Spleen (tissue), 13 donors: ENCODE data around the gene NOXRED1. TPM values are rescaled to one million over a fixed set of nuclear protein-coding genes. Genes with fewer than 3 reads are reported as not detected.

Source experiments
- DNase-seq: peaks from one replicate; pipeline ENCODE4 v3.0.0-alpha.2; 2020
- H3K27ac ChIP-seq, 8 donors: fragments of 200-600 bp; sonication (generic) in 7 of 8; 1 replicate in 4 of 8; 2 replicates in 4 of 8; pipeline versions ENCODE4 v1.5.0 to v1.8.0; 2016 to 2021; ENCODE audit warnings: inconsistent platforms in 4 of 8, mild to moderate bottlenecking in 4 of 8, moderate library complexity in 1 of 8
- H3K27me3 ChIP-seq, 7 donors: fragments of 200-600 bp; sonication (generic) in 6 of 7; replicated peaks in 1 of 7; 1 replicate in 4 of 7; 2 replicates in 3 of 7; pipeline versions ENCODE4 v1.5.0 to v1.8.0; 2016 to 2021; ENCODE audit warnings: inconsistent platforms in 3 of 7, mild to moderate bottlenecking in 1 of 7
- H3K36me3 ChIP-seq, 6 donors: fragments of 200-600 bp; sonication (generic) in 5 of 6; 1 replicate in 4 of 6; 2 replicates in 2 of 6; pipeline versions ENCODE4 v1.5.0 to v1.8.0; 2016 to 2021; ENCODE audit warnings: inconsistent platforms in 2 of 6
- H3K4me1 ChIP-seq, 6 donors: fragments of 200-600 bp; sonication (generic) in 5 of 6; 1 replicate in 3 of 6; 2 replicates in 3 of 6; pipeline versions ENCODE4 v1.5.0 to v1.8.0; 2016 to 2021; ENCODE audit warnings: inconsistent platforms in 3 of 6
- H3K4me3 ChIP-seq, 8 donors: fragments of 200-600 bp; sonication (generic) in 7 of 8; 1 replicate in 4 of 8; 2 replicates in 4 of 8; pipeline versions ENCODE4 v1.5.0 to v1.8.0; 2016 to 2021; ENCODE audit warnings: inconsistent platforms in 4 of 8, mild to moderate bottlenecking in 4 of 8, moderate library complexity in 2 of 8
- H3K9me3 ChIP-seq, 8 donors: fragments of 200-600 bp; sonication (generic) in 7 of 8; 1 replicate in 4 of 8; 2 replicates in 4 of 8; pipeline versions ENCODE4 v1.5.0 to v1.8.0; 2016 to 2021; ENCODE audit warnings: inconsistent platforms in 4 of 8
- CTCF ChIP-seq, 11 experiments: fragments of 200-600 bp in 7 of 11; fragments of 450-650 bp in 4 of 11; sonication (generic) in 4 of 11; IDR thresholded peaks in 8 of 11; conservative IDR thresholded peaks in 3 of 11; 1 replicate in 7 of 11; 2 replicates in 4 of 11; pipeline versions ENCODE4 v1.4.0 to v1.8.0; 2016 to 2021; ENCODE audit warnings: antibody characterized with exemption in 11 of 11, inconsistent platforms in 4 of 11, mild to moderate bottlenecking in 1 of 11
- POLR2A ChIP-seq, 3 donors: fragments of 450-650 bp; IDR thresholded peaks; one replicate each; pipeline ENCODE4 v1.5.1; 2017; ENCODE audit warnings: antibody characterized with exemption in 3 of 3, mild to moderate bottlenecking in 1 of 3
- POLR2AphosphoS5 ChIP-seq, 3 donors: sonication (generic); formaldehyde crosslinking; IDR thresholded peaks; one replicate each; pipeline ENCODE4 v1.5.1; 2017; ENCODE audit warnings: antibody characterized with exemption in 3 of 3
- WGBS, 5 donors: extraction: QIAGEN DNeasy Blood & Tissue Kit in 3 of 5; methylation state at CpG; one replicate each; pipeline versions ENCODE4 v1.1.5 to v1.1.7; 2013 to 2018; 5-methylcytosine and 5-hydroxymethylcytosine counted together
- intact Hi-C: fragments of 100-400 bp; cut with DNase I; formaldehyde crosslinking; loops from one replicate; pipeline ENCODE4 v1.15.0; 2023; ENCODE audit warnings: low total_unique reads
- long read RNA-seq, 2 donors: transcript quantifications; one replicate each; lab custom pipeline, GENCODE V29; 2026
- polyA plus RNA-seq, 3 donors: library from polyadenylated mRNA; stranded (reverse); fragments of 200-250 nt; gene quantifications; one replicate each; pipeline ENCODE4 v1.2.1, GENCODE V29; 2013
- total RNA-seq, 7 donors: library from RNA; depleted of rRNA in 3 of 7; stranded (reverse); fragments of >200 nt in 3 of 7; fragmentation: NEBNext Ultra II Directional in 4 of 7; extraction: Animal tissue kit (Norgen Biotek cat#: 25700) in 4 of 7; gene quantifications; one replicate each; pipeline versions ENCODE4 v1.1.0 to v1.2.1, GENCODE V29; 2016 to 2021
- donor health status: healthy with polysubstance abuse.
- donor health status: DM: no; HTN: no; CAD: no; lungs with moderate emphysema.
- donor health status: DM: no; HTN: no; CAD: no.
- donor health status: Bipolar disorder and iron deficiency.
- donor health status: healthy.
- donor health status: DM: no; HTN: no; CAD: no.
- donor health status: DM: yes; HTN: yes; CAD: no.

The NOXRED1 gene
- total RNA-seq: 1 to 10 TPM in 2 of 7 donors, under 1 TPM in 5; 0.46 to 1.2 (median 0.82) TPM
- polyA plus RNA-seq: under 1 TPM; 0.30 to 0.59 (median 0.32) TPM
- long read RNA-seq, donor 1: 0 reads
- long read RNA-seq, donor 2: 0 reads

GRCh38 chr14:77423423-77423822 is at the start of gene NOXRED1:
Gene NOXRED1, minus strand, starts transcription at chr14:77423523. Its CDS starts 634 bp downstream, at chr14:77422889.
- WGBS, 5 donors: 88 to 100% (median 95%) methylated on average over 1 of the region's 1 CpG

GRCh38 chr14:77470224-77470870 is 47.0 kb upstream of the NOXRED1 start:
- H3K9me3 ChIP-seq: no peaks in the 10 kb centered on the region
- DNase-seq: no peak
- intact Hi-C loops: no loop called here
- peaks cover 3 to 53% (median 47%) of the 10 kb centered on the region in 6 donors for H3K36me3 ChIP-seq
- TF ChIP-seq POLR2AphosphoS5 (IDR thresholded peaks at IDR 0.05): no peak
- TF ChIP-seq CTCF (IDR thresholded peaks at IDR 0.05 in 8 of 11, conservative IDR thresholded peaks at IDR 0.05 in 3 of 11): no peak
- TF ChIP-seq POLR2A (IDR thresholded peaks at IDR 0.05): no peak
- no peaks in the 10 kb centered on the region for H3K27me3 ChIP-seq
- H3K4me3 ChIP-seq: no peak overlapping the region
- no peaks in the 10 kb centered on the region for H3K4me1 ChIP-seq
- H3K27ac ChIP-seq: no peak overlapping the region
- 87 to 92% (median 90%) methylated on average over 5 of the region's 5 CpGs for WGBS, 5 donors

More at GRCh38 chr14:77423423-77423822, at the start of gene NOXRED1:
- H3K27me3 ChIP-seq: no peaks in the 10 kb centered on the region
- H3K4me3 ChIP-seq: no peak within 1 kb of the TSS
- peaks cover 3 to 30% (median 26%) of the 10 kb centered on the region in 8 donors for H3K9me3 ChIP-seq
- H3K4me1 ChIP-seq: no peaks in the 10 kb centered on the region
- DNase-seq: no peak
- TF ChIP-seq POLR2AphosphoS5 (IDR thresholded peaks at IDR 0.05) (no peak), CTCF (IDR thresholded peaks at IDR 0.05 in 8 of 11, conservative IDR thresholded peaks at IDR 0.05 in 3 of 11) (no peak), POLR2A (IDR thresholded peaks at IDR 0.05) (no peak)
- peaks cover 0 to 80% (median 63%) of the 10 kb centered on the region in 6 donors for H3K36me3 ChIP-seq
- no peak within 1 kb of the TSS for H3K27ac ChIP-seq
- intact Hi-C loops: no loop called here

GRCh38 chr14:77469539-77469938 is 46.2 kb upstream of the NOXRED1 start:
- DNase-seq: no peak
- no peaks in the 10 kb centered on the region for H3K27me3 ChIP-seq
- no peaks in the 10 kb centered on the region for H3K4me1 ChIP-seq
- H3K27ac ChIP-seq: no peak overlapping the region
- 89 to 100% (median 95%) methylated on average over 1 of the region's 1 CpG for whole genome bisulfite sequencing, 5 donors
- H3K4me3 ChIP-seq: no peak overlapping the region
- no peak for TF ChIP-seq CTCF (IDR thresholded peaks at IDR 0.05 in 8 of 11, conservative IDR thresholded peaks at IDR 0.05 in 3 of 11)
- TF ChIP-seq POLR2AphosphoS5 (IDR thresholded peaks at IDR 0.05): no peak
- no peak for TF ChIP-seq POLR2A (IDR thresholded peaks at IDR 0.05)
- intact Hi-C loops: no loop called here
- peaks cover 8 to 61% (median 55%) of the 10 kb centered on the region in 6 donors for H3K36me3 ChIP-seq
- no peaks in the 10 kb centered on the region for H3K9me3 ChIP-seq

GRCh38 chr14:77469067-77469505 is 45.8 kb upstream of the NOXRED1 start:
- intact Hi-C loops: no loop called here
- no peaks in the 10 kb centered on the region for H3K4me1 ChIP-seq
- H3K27ac ChIP-seq: no peak overlapping the region
- no peak for DNase-seq
- no peak overlapping the region for H3K4me3 ChIP-seq
- TF ChIP-seq CTCF (IDR thresholded peaks at IDR 0.05 in 8 of 11, conservative IDR thresholded peaks at IDR 0.05 in 3 of 11) (no peak), POLR2A (IDR thresholded peaks at IDR 0.05) (no peak), POLR2AphosphoS5 (IDR thresholded peaks at IDR 0.05) (peak in 2 of 3 donors; percentile 13 to 21)
- no peaks in the 10 kb centered on the region for H3K27me3 ChIP-seq
- no peaks in the 10 kb centered on the region for H3K9me3 ChIP-seq
- H3K36me3 ChIP-seq: peaks cover 9 to 65% (median 60%) of the 10 kb centered on the region in 6 donors
- WGBS, 5 donors: 88 to 93% (median 90%) methylated on average over 11 to 14 of the region's 14 CpGs
